ENCODE measurements around the gene PAX7. TPM values are rescaled to one million over a fixed set of nuclear protein-coding genes. Genes with fewer than 3 reads are reported as not detected.

PAX7 gene
- total RNA-seq, 1 experiment from 2014 or later = 0.07 TPM

Small RNA genes lying within 50 kb of the gene (small RNA-seq; reads per million reads assigned to genes)
- not detected for gene AL031737.1

Other genes starting within 250 kb of the PAX7 start
- gene KLHDC7A, start 149.9 kb upstream of the PAX7 start, total RNA-seq (2014; rRNA removed; shearing (Covaris generic); ENCODE audit: low replicate concordance) = not detected in 2 replicates
- gene TAS1R2, start 228.8 kb downstream of the PAX7 start, total RNA-seq (2014; rRNA removed; shearing (Covaris generic); ENCODE audit: low replicate concordance) = not detected in 2 replicates